GM23338 (cell line): ENCODE results near the gene PACSIN1.

Source experiments
- POLR2AphosphoS5 ChIP-seq: IDR thresholded peaks from 2 replicates; pipeline ENCODE4 v1.6.1; 2016; ENCODE audit warnings: antibody characterized with exemption, low read depth
- REST ChIP-seq: IDR thresholded peaks from one replicate; pipeline ENCODE4 v1.6.1; 2018; ENCODE audit warnings: antibody characterized with exemption; ENCODE audit not compliant: unreplicated experiment
- TF ChIP-seq, protein P1 (sequence below), 2 experiments: fragments of 200-600 bp in 1 of 2; sonication (generic) in 1 of 2; conservative IDR thresholded peaks; 2 replicates each; pipeline versions ENCODE4 v1.5.1 to v1.6.1; 2016 to 2017; ENCODE audit warnings: antibody characterized with exemption in 2 of 2, low read depth in 2 of 2, mild to moderate bottlenecking in 2 of 2, moderate library complexity in 1 of 2

DNA sequence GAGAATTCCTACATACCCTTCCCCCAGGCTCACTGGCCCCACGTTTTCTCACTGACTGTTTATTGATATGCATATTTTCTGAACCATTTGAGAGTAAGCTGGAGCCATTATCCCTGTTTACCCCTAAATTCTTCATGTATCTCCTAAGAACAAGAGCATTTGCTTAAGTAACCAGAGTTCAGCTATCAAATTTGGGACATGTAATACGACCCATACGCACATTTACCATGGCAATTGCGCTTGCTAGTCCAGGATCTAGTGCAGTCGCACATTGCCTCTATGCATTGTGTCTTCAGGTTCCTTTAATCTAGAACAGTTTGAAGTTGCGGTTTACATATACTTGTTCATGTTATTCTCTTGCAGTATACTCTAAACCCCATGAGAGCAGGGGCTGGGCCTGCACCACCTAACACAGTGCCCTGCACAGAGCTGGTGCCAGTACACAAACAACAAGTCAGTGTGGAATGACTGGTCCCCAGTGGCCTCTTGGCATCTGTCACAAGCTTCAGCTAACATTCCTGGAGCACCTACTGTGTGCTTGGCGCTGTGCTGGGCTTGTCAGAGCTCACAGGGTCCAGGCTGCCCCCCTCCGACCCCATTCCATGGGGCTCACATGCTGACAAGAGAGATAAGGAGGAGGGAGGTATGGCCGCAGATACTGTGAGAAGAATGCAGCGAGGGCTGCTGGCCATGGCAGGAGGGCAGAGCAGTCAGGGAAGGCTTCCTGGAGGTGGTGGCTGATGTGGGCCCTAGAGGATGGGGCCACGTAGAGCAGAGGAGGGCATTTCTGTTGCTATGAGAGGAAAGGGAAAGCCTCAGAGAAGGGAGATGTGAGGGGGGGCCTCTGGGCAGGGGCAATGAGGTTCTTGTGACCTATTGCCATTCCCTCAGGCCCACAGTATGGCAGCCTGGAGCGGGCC, 62.1 kb downstream of the PACSIN1 start:
- TF ChIP-seq POLR2AphosphoS5 (no peak), REST (no peak)
- TF ChIP-seq, protein P1, sequence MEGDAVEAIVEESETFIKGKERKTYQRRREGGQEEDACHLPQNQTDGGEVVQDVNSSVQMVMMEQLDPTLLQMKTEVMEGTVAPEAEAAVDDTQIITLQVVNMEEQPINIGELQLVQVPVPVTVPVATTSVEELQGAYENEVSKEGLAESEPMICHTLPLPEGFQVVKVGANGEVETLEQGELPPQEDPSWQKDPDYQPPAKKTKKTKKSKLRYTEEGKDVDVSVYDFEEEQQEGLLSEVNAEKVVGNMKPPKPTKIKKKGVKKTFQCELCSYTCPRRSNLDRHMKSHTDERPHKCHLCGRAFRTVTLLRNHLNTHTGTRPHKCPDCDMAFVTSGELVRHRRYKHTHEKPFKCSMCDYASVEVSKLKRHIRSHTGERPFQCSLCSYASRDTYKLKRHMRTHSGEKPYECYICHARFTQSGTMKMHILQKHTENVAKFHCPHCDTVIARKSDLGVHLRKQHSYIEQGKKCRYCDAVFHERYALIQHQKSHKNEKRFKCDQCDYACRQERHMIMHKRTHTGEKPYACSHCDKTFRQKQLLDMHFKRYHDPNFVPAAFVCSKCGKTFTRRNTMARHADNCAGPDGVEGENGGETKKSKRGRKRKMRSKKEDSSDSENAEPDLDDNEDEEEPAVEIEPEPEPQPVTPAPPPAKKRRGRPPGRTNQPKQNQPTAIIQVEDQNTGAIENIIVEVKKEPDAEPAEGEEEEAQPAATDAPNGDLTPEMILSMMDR (conservative IDR thresholded peaks at IDR 0.05; ENCODE audit: low read depth in 2 of 2), result no peak
